ENCODE results near the gene CACNG7.

DNA sequence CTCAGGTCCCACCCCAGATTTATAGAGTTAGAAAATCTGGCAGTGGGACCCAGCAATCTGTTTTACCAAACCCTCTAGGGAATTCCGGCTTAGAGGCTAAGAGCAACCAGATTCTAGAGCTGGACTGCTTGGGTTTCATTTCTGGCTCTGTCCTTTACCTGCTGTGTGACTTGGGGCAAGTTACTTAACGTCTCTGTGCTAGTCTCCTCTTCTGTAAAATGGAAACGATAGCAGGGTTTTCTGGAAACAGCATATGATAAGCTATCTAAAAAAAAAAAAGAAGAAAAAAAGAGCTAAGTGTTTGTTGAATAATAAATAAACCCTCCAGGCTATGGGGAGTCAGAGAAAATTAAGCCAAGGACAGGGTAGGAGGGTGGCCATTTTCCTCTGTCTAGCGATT lies 11.6 kb upstream of the CACNG7 start:
- TF ChIP-seq, protein P1, sequence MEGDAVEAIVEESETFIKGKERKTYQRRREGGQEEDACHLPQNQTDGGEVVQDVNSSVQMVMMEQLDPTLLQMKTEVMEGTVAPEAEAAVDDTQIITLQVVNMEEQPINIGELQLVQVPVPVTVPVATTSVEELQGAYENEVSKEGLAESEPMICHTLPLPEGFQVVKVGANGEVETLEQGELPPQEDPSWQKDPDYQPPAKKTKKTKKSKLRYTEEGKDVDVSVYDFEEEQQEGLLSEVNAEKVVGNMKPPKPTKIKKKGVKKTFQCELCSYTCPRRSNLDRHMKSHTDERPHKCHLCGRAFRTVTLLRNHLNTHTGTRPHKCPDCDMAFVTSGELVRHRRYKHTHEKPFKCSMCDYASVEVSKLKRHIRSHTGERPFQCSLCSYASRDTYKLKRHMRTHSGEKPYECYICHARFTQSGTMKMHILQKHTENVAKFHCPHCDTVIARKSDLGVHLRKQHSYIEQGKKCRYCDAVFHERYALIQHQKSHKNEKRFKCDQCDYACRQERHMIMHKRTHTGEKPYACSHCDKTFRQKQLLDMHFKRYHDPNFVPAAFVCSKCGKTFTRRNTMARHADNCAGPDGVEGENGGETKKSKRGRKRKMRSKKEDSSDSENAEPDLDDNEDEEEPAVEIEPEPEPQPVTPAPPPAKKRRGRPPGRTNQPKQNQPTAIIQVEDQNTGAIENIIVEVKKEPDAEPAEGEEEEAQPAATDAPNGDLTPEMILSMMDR (IDR thresholded peaks at IDR 0.05), result no peak
- no peak for TF ChIP-seq POLR2A (IDR thresholded peaks at IDR 0.05)
